Activated CD4-positive, alpha-beta T cell treated with anti-CD3 and anti-CD28 coated beads, Interleukin-10, Interleukin-2, amounts not matched to agents 100 ng/mL and 50 ng/mL, durations not matched to agents 16 hours and 8 hours (primary cell): ENCODE measurements around the gene HTR2C.
"Not testable (repeated sequence)": the region's sequence is repeated elsewhere in the genome, so short reads cannot be mapped to it uniquely, and the experiment has no call there.

ENCODE experiments used
- DNase-seq: peaks from one replicate; pipeline ENCODE4 v3.0.0-alpha.2; 2020

The HTR2C gene

GRCh38 chrX:114715096-114715495 lies 131.2 kb downstream of the HTR2C start:
- DNase-seq: no peak

- DNase-seq: peak; percentile 10
These were observed 134.0 kb downstream of the HTR2C start for GRCh38 chrX:114717921-114718320.

GRCh38 chrX:114766541-114766940 lies 182.7 kb downstream of the HTR2C start:
- no peak for DNase-seq

GRCh38 chrX:114774691-114775090 lies 190.8 kb downstream of the HTR2C start:
- DNase-seq: no peak

GRCh38 chrX:114782925-114783324 lies 199.0 kb downstream of the HTR2C start:
- DNase-seq: no peak

GRCh38 chrX:114787061-114787460 lies 203.2 kb downstream of the HTR2C start:
- no peak for DNase-seq

GRCh38 chrX:114797494-114797893 lies 213.6 kb downstream of the HTR2C start:
- no peak for DNase-seq

GRCh38 chrX:114798907-114799306 lies 215.0 kb downstream of the HTR2C start:
- DNase-seq: no peak

- peak; percentile 1 for DNase-seq
These were observed 216.8 kb downstream of the HTR2C start for GRCh38 chrX:114800719-114801118.

- no peak for DNase-seq
These were observed 235.6 kb downstream of the HTR2C start for GRCh38 chrX:114819509-114819908.

- DNase-seq: no peak
These were observed 257.2 kb downstream of the HTR2C start for GRCh38 chrX:114841051-114841450.

- DNase-seq: no peak
These were observed 258.3 kb downstream of the HTR2C start for GRCh38 chrX:114842181-114842580.

- DNase-seq: no peak
These were observed 305.6 kb downstream of the HTR2C start for GRCh38 chrX:114889481-114889880.

GRCh38 chrX:114903618-114904017 lies 319.7 kb downstream of the HTR2C start:
- DNase-seq: no peak

GRCh38 chrX:114905251-114905650 lies 321.4 kb downstream of the HTR2C start:
- DNase-seq: no peak

GRCh38 chrX:114906984-114907510 lies 323.2 kb downstream of the HTR2C start:
- no peak for DNase-seq

- DNase-seq: no peak
These were observed 340.5 kb downstream of the HTR2C start for GRCh38 chrX:114924423-114924822.

GRCh38 chrX:114924856-114925255 lies 341.0 kb downstream of the HTR2C start:
- DNase-seq: no peak

- no peak for DNase-seq
These were observed 346.3 kb downstream of the HTR2C start for GRCh38 chrX:114930227-114930626.

- no peak for DNase-seq
These were observed 348.7 kb downstream of the HTR2C start for GRCh38 chrX:114932550-114932949.

- DNase-seq: not testable (repeated sequence)
These were observed 349.4 kb downstream of the HTR2C start for GRCh38 chrX:114933291-114933690.

- not testable (repeated sequence) for DNase-seq
These were observed 353.2 kb downstream of the HTR2C start for GRCh38 chrX:114937090-114937489.

GRCh38 chrX:114952696-114953095 lies 368.8 kb downstream of the HTR2C start:
- DNase-seq: no peak
